ENCODE data around the gene IL4I1. TPM values are rescaled to one million over a fixed set of nuclear protein-coding genes. Genes with fewer than 3 reads are reported as not detected.

Gene IL4I1
- total RNA-seq, 1 experiment from 2014 or later: 0.71 TPM

DNA sequence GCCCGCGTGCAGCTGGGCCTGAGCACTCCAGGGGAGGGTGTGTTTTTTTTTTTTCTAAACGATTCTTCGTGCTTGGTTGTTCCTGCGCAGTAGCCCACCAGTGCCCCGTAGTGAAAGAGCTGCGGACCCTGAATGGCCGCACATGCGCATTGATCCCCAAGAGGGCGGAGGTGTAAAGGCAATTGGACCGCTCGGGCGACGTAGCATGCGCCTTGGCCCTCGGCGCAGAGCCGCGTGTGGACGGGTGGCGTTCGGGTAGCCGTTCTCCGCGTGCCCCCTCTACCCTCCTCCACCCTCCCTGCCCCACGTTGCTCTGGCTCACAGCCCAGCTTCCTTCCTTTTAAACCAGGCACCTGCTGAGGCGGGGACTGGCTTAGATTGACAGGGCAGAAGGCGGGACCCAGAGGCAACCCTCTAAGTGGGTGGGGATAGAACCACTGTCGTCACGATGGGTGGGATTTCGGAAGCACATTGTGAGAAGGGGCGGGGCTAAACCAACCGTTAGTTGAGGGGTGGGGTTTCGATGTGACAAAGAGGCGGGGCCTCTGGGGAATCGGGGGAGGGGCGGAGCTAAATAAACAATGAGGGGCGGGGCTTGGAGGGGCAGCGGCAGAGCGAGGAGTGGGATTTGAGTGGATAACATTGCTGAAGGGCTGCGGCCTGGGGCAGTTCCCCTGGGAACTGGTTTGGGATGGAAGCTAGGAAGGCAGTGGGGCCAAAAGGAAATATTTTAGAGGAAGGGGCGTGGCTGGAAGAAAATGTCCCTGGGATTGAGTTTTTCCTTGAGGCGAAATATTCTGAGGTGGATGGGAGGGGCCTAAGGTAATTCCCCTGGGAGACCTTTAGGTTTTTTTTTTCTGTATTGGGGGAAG is 33.2 kb upstream of the IL4I1 start:
- Histone ChIP-seq H4K20me1 (ENCODE audit: insufficient read depth) (no peaks in the 10 kb centered on the region), H3K4me3 (replicated peaks in 1 of 2; ENCODE audit: low read depth in 1 of 2, low read length in 2 of 2) (peak overlapping the region; percentile 58 to 97), H3K4me2 (ENCODE audit: low read length) (peak overlapping the region; percentile 100), H3K4me1 (ENCODE audit: control insufficient read depth in 1 of 2, insufficient read depth in 2 of 2, low read length in 2 of 2) (peaks cover 11 to 29% of the 10 kb centered on the region in 2 experiments; a peak in 3 of 4 replicates), H3K79me2 (ENCODE audit: insufficient read depth, low read length) (peaks cover 51% of the 10 kb centered on the region), H3K36me3 (ENCODE audit: control insufficient read depth in 1 of 2, insufficient read depth in 2 of 2, low read length in 2 of 2) (peaks cover 6 to 29% of the 10 kb centered on the region in 2 experiments; a peak in 3 of 4 replicates), H3K27ac (ENCODE audit: low read depth, low read length) (peak overlapping the region; percentile 99), H3K27me3 (ENCODE audit: insufficient read depth, low read length) (no peaks in the 10 kb centered on the region), H2AFZ (ENCODE audit: low read depth, low read length, poor library complexity, severe bottlenecking) (no peak overlapping the region), H3K9ac (ENCODE audit: low read length) (peak overlapping the region; percentile 82), H3K9me3 (ENCODE audit: control insufficient read depth in 1 of 2, insufficient read depth in 1 of 2, low read depth in 1 of 2, low read length in 2 of 2) (no peaks in the 10 kb centered on the region), H3K9me2 (ENCODE audit: insufficient read depth) (no peaks in the 10 kb centered on the region)
- ChIA-PET CTCF (interaction anchor here (0.8 to 1.6 kb wide), 2 partner anchors 125 to 206 kb away, joined by 3 to 7 read pairs; no protein-coding TSS in a partner anchor), RAD21 (ENCODE audit: low non-redundant PET in 1 of 2, low total read pairs in 2 of 2, uncharacterized antibody in 2 of 2, unreplicated experiment in 2 of 2) (interaction anchor here in 1 of 2 experiments (1.1 kb wide), 1 partner anchor 65 kb away, joined by 4 read pairs; no protein-coding TSS in a partner anchor), POLR2A (interaction anchor here (0.6 to 1.8 kb wide), 12 partner anchors 12 to 970 kb away, joined by 3 to 12 read pairs (median 4); no protein-coding TSS in a partner anchor)
- no TSS peak for BruUV-seq (replicated peaks)
- intact Hi-C loops (cut with micrococcal nuclease): no loop called here
- peak; percentile 88 for ATAC-seq
- DNase-seq (ENCODE audit: low read depth, low spot score): peak; percentile 98
- TF ChIP-seq SRF (IDR thresholded peaks at IDR 0.05; ENCODE audit: low read depth): no peak
- no peak for TF ChIP-seq CTCF (IDR thresholded peaks at IDR 0.05 in 2 of 3, conservative IDR thresholded peaks at IDR 0.05 in 1 of 3; ENCODE audit: borderline replicate concordance in 1 of 3, insufficient read depth in 1 of 3, low read depth in 2 of 3, low read length in 2 of 3)
- no peak for TF ChIP-seq CBX3 (IDR thresholded peaks at IDR 0.05; ENCODE audit: low read depth)
- TF ChIP-seq ELF1 (IDR thresholded peaks at IDR 0.05; ENCODE audit: borderline replicate concordance, low read depth): no peak
- peak; percentile 77 for TF ChIP-seq POLR2A (IDR thresholded peaks at IDR 0.05; ENCODE audit: borderline replicate concordance, extremely low read depth, insufficient read depth, insufficient read length)
- TF ChIP-seq POLR2AphosphoS5 (IDR thresholded peaks at IDR 0.05; ENCODE audit: low read depth, low read length): peak; percentile 45; the same call in 1 of the 2 replicates
- no peak for TF ChIP-seq ZNF274 (IDR thresholded peaks at IDR 0.05; ENCODE audit: low read depth, low read length)
- TF ChIP-seq ATF3 (IDR thresholded peaks at IDR 0.05): no peak
- TF ChIP-seq EZH2phosphoT487 (IDR thresholded peaks at IDR 0.05; ENCODE audit: borderline replicate concordance): no peak
- peak; percentile 76 for TF ChIP-seq SP1 (IDR thresholded peaks at IDR 0.05; ENCODE audit: low read depth)
- TF ChIP-seq EGR1 (IDR thresholded peaks at IDR 0.05; ENCODE audit: low read depth): no peak
- TF ChIP-seq TCF7L2 (IDR thresholded peaks at IDR 0.05; ENCODE audit: borderline replicate concordance, extremely low read depth, insufficient read depth, insufficient read length): peak; percentile 33
- no peak for TF ChIP-seq RAD21 (IDR thresholded peaks at IDR 0.05; ENCODE audit: low read depth)
- no peak for TF ChIP-seq EZH2 (IDR thresholded peaks at IDR 0.05)
- TF ChIP-seq FOSL1 (IDR thresholded peaks at IDR 0.05; ENCODE audit: low read depth): no peak
- TF ChIP-seq JUND (IDR thresholded peaks at IDR 0.05): no peak
- TF ChIP-seq, protein P1, sequence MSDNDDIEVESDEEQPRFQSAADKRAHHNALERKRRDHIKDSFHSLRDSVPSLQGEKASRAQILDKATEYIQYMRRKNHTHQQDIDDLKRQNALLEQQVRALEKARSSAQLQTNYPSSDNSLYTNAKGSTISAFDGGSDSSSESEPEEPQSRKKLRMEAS (IDR thresholded peaks at IDR 0.05): peak; percentile 90; the same call in 1 of the 2 replicates
- TF ChIP-seq YY1 (IDR thresholded peaks at IDR 0.05; ENCODE audit: extremely low read depth, insufficient replicate concordance, low read depth, low read length): peak; percentile 30
- 0 out of 2 replicates have a peak, but pooled peaks have one; percentile 43 for TF ChIP-seq SIN3A (IDR thresholded peaks at IDR 0.05; ENCODE audit: low read depth)
- no peak for TF ChIP-seq CEBPB (IDR thresholded peaks at IDR 0.05; ENCODE audit: low read depth)
- TF ChIP-seq, protein P2, sequence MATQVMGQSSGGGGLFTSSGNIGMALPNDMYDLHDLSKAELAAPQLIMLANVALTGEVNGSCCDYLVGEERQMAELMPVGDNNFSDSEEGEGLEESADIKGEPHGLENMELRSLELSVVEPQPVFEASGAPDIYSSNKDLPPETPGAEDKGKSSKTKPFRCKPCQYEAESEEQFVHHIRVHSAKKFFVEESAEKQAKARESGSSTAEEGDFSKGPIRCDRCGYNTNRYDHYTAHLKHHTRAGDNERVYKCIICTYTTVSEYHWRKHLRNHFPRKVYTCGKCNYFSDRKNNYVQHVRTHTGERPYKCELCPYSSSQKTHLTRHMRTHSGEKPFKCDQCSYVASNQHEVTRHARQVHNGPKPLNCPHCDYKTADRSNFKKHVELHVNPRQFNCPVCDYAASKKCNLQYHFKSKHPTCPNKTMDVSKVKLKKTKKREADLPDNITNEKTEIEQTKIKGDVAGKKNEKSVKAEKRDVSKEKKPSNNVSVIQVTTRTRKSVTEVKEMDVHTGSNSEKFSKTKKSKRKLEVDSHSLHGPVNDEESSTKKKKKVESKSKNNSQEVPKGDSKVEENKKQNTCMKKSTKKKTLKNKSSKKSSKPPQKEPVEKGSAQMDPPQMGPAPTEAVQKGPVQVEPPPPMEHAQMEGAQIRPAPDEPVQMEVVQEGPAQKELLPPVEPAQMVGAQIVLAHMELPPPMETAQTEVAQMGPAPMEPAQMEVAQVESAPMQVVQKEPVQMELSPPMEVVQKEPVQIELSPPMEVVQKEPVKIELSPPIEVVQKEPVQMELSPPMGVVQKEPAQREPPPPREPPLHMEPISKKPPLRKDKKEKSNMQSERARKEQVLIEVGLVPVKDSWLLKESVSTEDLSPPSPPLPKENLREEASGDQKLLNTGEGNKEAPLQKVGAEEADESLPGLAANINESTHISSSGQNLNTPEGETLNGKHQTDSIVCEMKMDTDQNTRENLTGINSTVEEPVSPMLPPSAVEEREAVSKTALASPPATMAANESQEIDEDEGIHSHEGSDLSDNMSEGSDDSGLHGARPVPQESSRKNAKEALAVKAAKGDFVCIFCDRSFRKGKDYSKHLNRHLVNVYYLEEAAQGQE (IDR thresholded peaks at IDR 0.05; ENCODE audit: low read depth): no peak
- no peak for TF ChIP-seq ZFX (IDR thresholded peaks at IDR 0.05)
